ENCODE data around the gene MRPL12. TPM values are rescaled to one million over a fixed set of nuclear protein-coding genes. Genes with fewer than 3 reads are reported as not detected.

Gene MRPL12
- total RNA-seq, 1 experiment from 2014 or later, result 140 TPM

- H3K14ac ChIP-seq (ENCODE audit: insufficient read depth, low read length), result peak within 1 kb of the TSS; percentile 58
- H3K27ac ChIP-seq (ENCODE audit: insufficient read length, low read depth, low read length), result no peak within 1 kb of the TSS
- H3K9me3 ChIP-seq (ENCODE audit: control insufficient read depth, low read depth, low read length), result no peaks in the 10 kb centered on the region
- peak within 1 kb of the TSS; percentile 87 to 98 (median 92); a peak in 6 of 7 replicates for H3K27ac Mint-ChIP-seq
- peaks cover 18 to 19% of the 10 kb centered on the region in 2 experiments for H3K4me1 Mint-ChIP-seq
- H3K27me3 Mint-ChIP-seq (ENCODE audit: low read depth), result no peaks in the 10 kb centered on the region
- peak within 1 kb of the TSS; percentile 94 for H4K5ac ChIP-seq (ENCODE audit: insufficient read length, low read depth, low read length)
- no peak within 1 kb of the TSS for H4K91ac ChIP-seq (ENCODE audit: insufficient read length, low read depth, low read length)
- no peak within 1 kb of the TSS for H3K56ac ChIP-seq (ENCODE audit: insufficient read length, low read depth, low read length)
- no peak within 1 kb of the TSS for H2BK120ac ChIP-seq (ENCODE audit: low read depth, low read length, poor library complexity, severe bottlenecking)
- no peak within 1 kb of the TSS for H4K8ac ChIP-seq (replicated peaks; ENCODE audit: insufficient read length, low read depth, low read length)
- no CpG with 5 or more reads among the region's 96 CpGs for WGBS (ENCODE audit: extremely low coverage, insufficient read length, low lambda C conversion rate)
- H3K18ac ChIP-seq (ENCODE audit: insufficient read length, low read depth, low read length), result no peak within 1 kb of the TSS
- peak; percentile 99 for DNase-seq
- peaks cover 10% of the 10 kb centered on the region for H3K79me1 ChIP-seq (ENCODE audit: insufficient read depth, low read depth, low read length, poor library complexity, severe bottlenecking)
- no peak within 1 kb of the TSS for H3K23ac ChIP-seq (ENCODE audit: insufficient read length, low read depth, low read length)
- H3T11ph ChIP-seq (ENCODE audit: low read length), result no peak within 1 kb of the TSS
- H2BK20ac ChIP-seq (ENCODE audit: low read depth, low read length, poor library complexity, severe bottlenecking), result no peak within 1 kb of the TSS
- peaks cover 2% of the 10 kb centered on the region; the same call in 1 of the 2 replicates for H3K4me1 ChIP-seq (ENCODE audit: insufficient read depth, low read length)
- no peak within 1 kb of the TSS; the same call in 1 of the 2 replicates for H2BK15ac ChIP-seq (ENCODE audit: low read depth, low read length)
- no peaks in the 10 kb centered on the region for H4K20me1 ChIP-seq (ENCODE audit: control insufficient read depth, insufficient read depth, insufficient read length)
- H2BK12ac ChIP-seq (ENCODE audit: insufficient read length, low read depth, low read length), result no peak within 1 kb of the TSS
- no peak within 1 kb of the TSS for H2BK5ac ChIP-seq (ENCODE audit: insufficient read length, low read length)
- TF ChIP-seq CTCF (conservative IDR thresholded peaks at IDR 0.05), result no peak
- H3K36me3 Mint-ChIP-seq (ENCODE audit: insufficient read depth in 1 of 3, low read depth in 3 of 3), result peaks cover 31 to 53% (median 53%) of the 10 kb centered on the region in 3 experiments; a peak in 6 of 7 replicates
- H3K27me3 ChIP-seq (ENCODE audit: insufficient read depth, low read length), result no peaks in the 10 kb centered on the region
- no peak within 1 kb of the TSS for H3K4ac ChIP-seq (ENCODE audit: low read depth, low read length)
- peak within 1 kb of the TSS; percentile 89 for H3K4me2 ChIP-seq (ENCODE audit: insufficient read depth, insufficient read length, low read length)
- H3K23me2 ChIP-seq (ENCODE audit: insufficient read length, low read depth, low read length, poor library complexity, severe bottlenecking), result peaks cover 3% of the 10 kb centered on the region
- H3K9me3 Mint-ChIP-seq, result no peaks in the 10 kb centered on the region
- peak within 1 kb of the TSS; percentile 97 for H3K4me3 Mint-ChIP-seq
- peaks cover 4% of the 10 kb centered on the region; the same call in 1 of the 2 replicates for H3K79me2 ChIP-seq (ENCODE audit: insufficient read depth, low read length)
- H3K9ac ChIP-seq (ENCODE audit: extremely low read depth, insufficient read length, low read length), result peak within 1 kb of the TSS; percentile 86
- H2AFZ ChIP-seq (ENCODE audit: low read length), result no peak within 1 kb of the TSS
- no peak within 1 kb of the TSS for H2AK5ac ChIP-seq (ENCODE audit: insufficient read length, low read length)
Measured at GRCh38 chr17:81666342-81667191, 36.6 kb upstream of the MRPL12 start, which contains the start of the genes CCDC137 and OXLD1. TSS of gene CCDC137 (plus strand) at chr17:81666737. CDS start at chr17:81666767, 30 bp downstream. TSS of gene OXLD1 (minus strand) at chr17:81666605. CDS start at chr17:81666577, 28 bp downstream.

Measured in H9 (cell line).